Measurements from ENCODE around the gene DLG2. TPM values are rescaled to one million over a fixed set of nuclear protein-coding genes. Genes with fewer than 3 reads are reported as not detected.

DLG2 gene
- polyA plus RNA-seq, 2 donors = 2.6 to 6.7 TPM

DNA sequence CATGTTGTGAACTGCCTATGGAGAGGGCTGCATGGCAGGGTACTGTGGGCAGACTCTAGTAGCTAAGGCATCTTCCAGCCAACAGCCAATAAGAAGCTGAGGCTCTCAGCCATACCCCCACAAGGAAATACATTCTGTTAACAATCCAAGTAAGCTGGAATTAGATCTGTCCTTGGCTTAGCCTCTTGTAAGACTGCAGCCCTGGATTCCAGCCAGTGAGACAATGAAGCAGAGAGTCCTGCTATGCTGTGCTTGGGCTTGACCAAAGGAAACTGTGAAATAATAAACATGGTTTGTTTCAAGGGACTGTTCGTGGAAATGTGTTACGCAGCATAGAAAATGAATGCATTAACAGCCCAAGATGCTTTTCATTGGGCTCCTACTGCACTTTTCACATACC, 1243.6 kb downstream of the DLG2 start:
- Histone ChIP-seq H3K9me3 (ENCODE audit: control insufficient read depth in 2 of 2, insufficient read depth in 1 of 2, low read depth in 1 of 2, low read length in 1 of 2) (no peaks in the 10 kb centered on the region), H3K36me3 (ENCODE audit: control insufficient read depth in 2 of 2, insufficient read depth in 2 of 2, low read length in 1 of 2) (no peaks in the 10 kb centered on the region), H3K27ac (ENCODE audit: low read depth in 2 of 2, low read length in 1 of 2) (no peak overlapping the region), H3K4me3 (ENCODE audit: low read depth in 1 of 2, low read length in 2 of 2) (no peak overlapping the region), H3K4me1 (ENCODE audit: control insufficient read depth in 2 of 2, insufficient read depth in 2 of 2, low read length in 1 of 2) (peaks cover 0 to 3% of the 10 kb centered on the region in 2 donors), H3K27me3 (ENCODE audit: control insufficient read depth in 1 of 2, insufficient read depth in 2 of 2, low read length in 2 of 2) (no peaks in the 10 kb centered on the region)
- 81 to 84% methylated on average over 2 of the region's 2 CpGs for WGBS, 2 donors

DNA sequence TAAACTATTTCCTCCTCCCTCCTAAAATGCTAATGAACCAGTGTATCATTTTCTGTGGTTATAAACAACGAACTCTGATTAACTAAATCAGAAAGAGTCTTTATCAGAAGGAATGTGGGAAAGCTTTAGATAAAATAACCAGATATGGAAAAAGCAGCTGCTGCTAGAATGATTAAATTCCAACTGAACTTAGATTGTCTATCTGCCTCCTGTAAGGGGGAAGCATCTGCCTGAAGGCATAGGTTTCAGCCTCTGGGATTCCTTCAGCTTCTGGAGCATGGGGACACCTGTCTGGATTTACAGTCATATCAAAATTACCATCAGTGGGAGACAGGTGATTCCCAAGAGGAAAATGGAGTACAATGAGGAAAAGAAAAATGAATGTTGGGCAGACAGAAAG, 1245.5 kb downstream of the DLG2 start:
- no peak overlapping the region for H3K4me3 ChIP-seq (ENCODE audit: low read depth in 1 of 2, low read length in 2 of 2)
- no peaks in the 10 kb centered on the region for H3K36me3 ChIP-seq (ENCODE audit: control insufficient read depth in 2 of 2, insufficient read depth in 2 of 2, low read length in 1 of 2)
- no peaks in the 10 kb centered on the region for H3K27me3 ChIP-seq (ENCODE audit: control insufficient read depth in 1 of 2, insufficient read depth in 2 of 2, low read length in 2 of 2)
- WGBS, 2 donors = 38 to 55% methylated on average over 1 of the region's 1 CpG
- H3K27ac ChIP-seq (ENCODE audit: low read depth in 2 of 2, low read length in 1 of 2) = no peak overlapping the region
- no peaks in the 10 kb centered on the region for H3K9me3 ChIP-seq (ENCODE audit: control insufficient read depth in 2 of 2, insufficient read depth in 1 of 2, low read depth in 1 of 2, low read length in 1 of 2)
- peaks cover 0 to 3% of the 10 kb centered on the region in 2 donors for H3K4me1 ChIP-seq (ENCODE audit: control insufficient read depth in 2 of 2, insufficient read depth in 2 of 2, low read length in 1 of 2)

DNA sequence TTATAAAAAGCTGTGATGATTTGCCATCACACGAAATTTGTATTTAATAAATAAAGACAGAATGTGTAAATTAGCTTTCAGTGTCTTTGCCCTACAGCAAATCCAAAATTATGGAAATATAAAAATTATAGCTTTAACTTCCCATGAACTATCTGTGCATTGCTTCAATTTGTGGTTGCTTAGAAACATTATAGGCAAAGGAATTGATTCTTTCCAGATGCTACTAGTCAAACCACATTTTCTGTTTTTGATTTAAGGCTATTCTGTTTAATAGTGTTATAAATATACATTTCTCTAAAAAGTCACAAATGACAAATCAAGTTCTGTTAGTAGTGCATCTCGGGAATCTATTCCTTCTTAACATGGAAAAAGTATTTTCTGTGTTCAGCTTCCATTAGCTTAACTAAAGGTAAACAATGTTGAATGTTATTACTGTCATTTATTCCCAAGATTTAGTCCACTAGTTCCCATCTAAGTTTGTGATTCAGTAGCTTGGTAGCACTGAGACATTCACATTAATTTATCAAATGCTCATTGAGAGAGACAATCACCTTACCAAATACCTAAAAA, 1254.7 kb downstream of the DLG2 start:
- WGBS, 2 donors = 48 to 50% methylated on average over 2 of the region's 2 CpGs
- Histone ChIP-seq H3K36me3 (ENCODE audit: control insufficient read depth in 2 of 2, insufficient read depth in 2 of 2, low read length in 1 of 2) (no peaks in the 10 kb centered on the region), H3K4me3 (ENCODE audit: low read depth in 1 of 2, low read length in 2 of 2) (no peak overlapping the region), H3K4me1 (ENCODE audit: control insufficient read depth in 2 of 2, insufficient read depth in 2 of 2, low read length in 1 of 2) (no peaks in the 10 kb centered on the region), H3K27ac (ENCODE audit: low read depth in 2 of 2, low read length in 1 of 2) (no peak overlapping the region), H3K9me3 (ENCODE audit: control insufficient read depth in 2 of 2, insufficient read depth in 1 of 2, low read depth in 1 of 2, low read length in 1 of 2) (no peaks in the 10 kb centered on the region), H3K27me3 (ENCODE audit: control insufficient read depth in 1 of 2, insufficient read depth in 2 of 2, low read length in 2 of 2) (no peaks in the 10 kb centered on the region)

DNA sequence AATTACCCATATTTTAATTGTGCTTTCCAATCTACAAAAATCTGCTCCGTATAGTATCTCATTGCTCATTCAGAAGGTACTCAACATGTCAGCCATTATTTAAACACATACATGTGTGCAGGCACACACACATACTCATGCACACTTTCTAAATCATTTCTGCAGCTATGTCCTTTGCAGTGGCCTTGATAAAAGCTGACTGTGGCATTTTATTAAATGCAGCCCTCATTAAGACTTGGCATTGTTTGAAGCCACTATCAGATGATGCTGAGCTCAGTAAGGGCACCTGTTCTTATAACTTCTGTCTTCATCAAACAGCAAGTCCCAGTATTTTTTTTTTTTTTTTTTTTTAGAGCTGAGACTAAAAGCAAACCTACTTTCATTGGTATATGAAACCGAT, 1269.1 kb downstream of the DLG2 start:
- no peaks in the 10 kb centered on the region for H3K36me3 ChIP-seq (ENCODE audit: control insufficient read depth in 2 of 2, insufficient read depth in 2 of 2, low read length in 1 of 2)
- no peak overlapping the region for H3K27ac ChIP-seq (ENCODE audit: low read depth in 2 of 2, low read length in 1 of 2)
- no peak overlapping the region for H3K4me3 ChIP-seq (ENCODE audit: low read depth in 1 of 2, low read length in 2 of 2)
- H3K27me3 ChIP-seq (ENCODE audit: control insufficient read depth in 1 of 2, insufficient read depth in 2 of 2, low read length in 2 of 2) = no peaks in the 10 kb centered on the region
- H3K9me3 ChIP-seq (ENCODE audit: control insufficient read depth in 2 of 2, insufficient read depth in 1 of 2, low read depth in 1 of 2, low read length in 1 of 2) = no peaks in the 10 kb centered on the region
- no peaks in the 10 kb centered on the region for H3K4me1 ChIP-seq (ENCODE audit: control insufficient read depth in 2 of 2, insufficient read depth in 2 of 2, low read length in 1 of 2)
- 64 to 76% methylated on average over 2 of the region's 2 CpGs for WGBS, 2 donors

DNA sequence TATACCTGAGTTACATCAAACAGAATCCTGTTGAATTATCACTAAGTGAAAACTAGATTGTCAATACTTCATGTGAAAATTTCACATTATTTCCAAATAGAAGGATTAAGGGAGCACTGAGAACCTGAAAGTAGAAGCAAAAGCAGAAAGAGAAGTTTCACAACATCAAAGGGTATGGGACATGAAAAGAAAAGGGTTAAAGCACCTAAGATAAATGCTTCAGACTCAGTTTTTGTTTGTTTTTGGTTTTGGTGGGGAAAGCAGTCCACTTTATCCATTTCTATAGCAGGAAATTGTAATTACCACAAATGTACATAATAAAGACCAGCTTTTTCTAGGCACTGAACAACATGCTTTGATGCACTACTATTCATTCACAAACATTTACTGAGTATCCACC, 1271.2 kb downstream of the DLG2 start:
- no peak overlapping the region for H3K27ac ChIP-seq (ENCODE audit: low read depth in 2 of 2, low read length in 1 of 2)
- H3K4me1 ChIP-seq (ENCODE audit: control insufficient read depth in 2 of 2, insufficient read depth in 2 of 2, low read length in 1 of 2) = no peaks in the 10 kb centered on the region
- H3K27me3 ChIP-seq (ENCODE audit: control insufficient read depth in 1 of 2, insufficient read depth in 2 of 2, low read length in 2 of 2) = no peaks in the 10 kb centered on the region
- no peak overlapping the region for H3K4me3 ChIP-seq (ENCODE audit: low read depth in 1 of 2, low read length in 2 of 2)
- H3K36me3 ChIP-seq (ENCODE audit: control insufficient read depth in 2 of 2, insufficient read depth in 2 of 2, low read length in 1 of 2) = no peaks in the 10 kb centered on the region
- H3K9me3 ChIP-seq (ENCODE audit: control insufficient read depth in 2 of 2, insufficient read depth in 1 of 2, low read depth in 1 of 2, low read length in 1 of 2) = no peaks in the 10 kb centered on the region

DNA sequence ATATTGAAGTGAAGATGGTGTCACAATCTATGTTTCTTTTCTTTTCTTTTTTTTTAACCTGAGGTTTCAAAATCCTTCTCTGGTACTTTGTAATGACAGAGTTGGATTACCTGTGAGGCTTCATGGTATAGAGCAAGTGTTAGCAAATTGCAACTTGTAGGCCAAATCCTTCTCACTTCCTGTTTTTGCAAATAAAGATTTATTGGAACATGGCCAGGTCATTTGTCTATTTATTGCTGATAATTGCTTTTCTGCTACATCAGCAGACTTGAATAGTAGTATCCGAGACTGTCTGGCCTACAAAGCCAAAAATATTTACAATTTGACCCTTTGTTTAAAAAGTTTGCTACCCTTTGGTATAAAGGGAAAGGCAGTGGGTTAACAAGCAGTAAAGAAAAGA, 1281.5 kb downstream of the DLG2 start:
- Histone ChIP-seq H3K36me3 (ENCODE audit: control insufficient read depth in 2 of 2, insufficient read depth in 2 of 2, low read length in 1 of 2) (no peaks in the 10 kb centered on the region), H3K27ac (ENCODE audit: low read depth in 2 of 2, low read length in 1 of 2) (no peak overlapping the region), H3K9me3 (ENCODE audit: control insufficient read depth in 2 of 2, insufficient read depth in 1 of 2, low read depth in 1 of 2, low read length in 1 of 2) (no peaks in the 10 kb centered on the region), H3K4me3 (ENCODE audit: low read depth in 1 of 2, low read length in 2 of 2) (no peak overlapping the region), H3K27me3 (ENCODE audit: control insufficient read depth in 1 of 2, insufficient read depth in 2 of 2, low read length in 2 of 2) (no peaks in the 10 kb centered on the region), H3K4me1 (ENCODE audit: control insufficient read depth in 2 of 2, insufficient read depth in 2 of 2, low read length in 1 of 2) (no peaks in the 10 kb centered on the region)
- 20 to 29% methylated on average over 1 of the region's 1 CpG for WGBS, 2 donors

DNA sequence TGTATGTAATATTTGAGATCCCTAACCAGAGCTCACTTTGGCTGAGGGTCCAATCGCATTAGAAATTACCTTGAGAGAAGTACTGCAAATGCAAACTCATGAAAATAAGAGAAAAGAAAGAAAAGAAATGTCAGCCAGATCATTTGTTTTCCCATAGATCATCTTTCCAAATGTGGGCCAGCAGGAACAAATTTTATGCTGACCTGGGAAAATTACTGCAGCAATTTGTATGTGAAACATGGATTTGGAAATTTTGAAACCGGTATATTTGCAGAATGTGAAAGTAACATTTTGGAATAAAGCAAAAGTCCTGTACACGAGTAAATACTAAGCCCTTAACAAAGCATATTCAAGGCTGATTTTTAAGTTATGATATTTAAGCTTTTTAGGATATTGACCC, 1282.1 kb downstream of the DLG2 start:
- H3K4me1 ChIP-seq (ENCODE audit: control insufficient read depth in 2 of 2, insufficient read depth in 2 of 2, low read length in 1 of 2) = no peaks in the 10 kb centered on the region
- H3K27ac ChIP-seq (ENCODE audit: low read depth in 2 of 2, low read length in 1 of 2) = no peak overlapping the region
- H3K4me3 ChIP-seq (ENCODE audit: low read depth in 1 of 2, low read length in 2 of 2) = no peak overlapping the region
- H3K36me3 ChIP-seq (ENCODE audit: control insufficient read depth in 2 of 2, insufficient read depth in 2 of 2, low read length in 1 of 2) = no peaks in the 10 kb centered on the region
- H3K9me3 ChIP-seq (ENCODE audit: control insufficient read depth in 2 of 2, insufficient read depth in 1 of 2, low read depth in 1 of 2, low read length in 1 of 2) = no peaks in the 10 kb centered on the region
- H3K27me3 ChIP-seq (ENCODE audit: control insufficient read depth in 1 of 2, insufficient read depth in 2 of 2, low read length in 2 of 2) = no peaks in the 10 kb centered on the region
- WGBS, 2 donors = 77 to 85% methylated on average over 3 of the region's 3 CpGs

DNA sequence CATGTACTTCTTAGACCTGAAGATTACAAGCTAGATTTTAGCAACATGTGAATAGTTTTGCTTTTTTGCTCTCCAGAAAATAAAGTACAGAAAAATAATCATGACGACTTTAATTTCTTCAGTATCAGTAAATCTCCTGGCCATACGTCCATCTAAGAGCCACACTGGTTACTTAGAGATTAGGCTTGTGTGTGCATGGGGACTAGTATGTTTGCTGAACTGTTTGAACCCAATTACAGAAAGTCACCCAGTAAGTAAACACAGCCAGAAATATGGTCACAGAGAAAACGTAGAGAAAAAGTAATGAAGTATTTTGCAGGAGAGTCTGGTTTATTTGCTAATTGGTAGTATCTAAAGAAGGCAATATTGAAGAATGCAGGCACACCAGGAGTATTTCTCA, 1287.3 kb downstream of the DLG2 start:
- H3K27me3 ChIP-seq (ENCODE audit: control insufficient read depth in 1 of 2, insufficient read depth in 2 of 2, low read length in 2 of 2) = no peaks in the 10 kb centered on the region
- H3K4me1 ChIP-seq (ENCODE audit: control insufficient read depth in 2 of 2, insufficient read depth in 2 of 2, low read length in 1 of 2) = no peaks in the 10 kb centered on the region
- H3K9me3 ChIP-seq (ENCODE audit: control insufficient read depth in 2 of 2, insufficient read depth in 1 of 2, low read depth in 1 of 2, low read length in 1 of 2) = no peaks in the 10 kb centered on the region
- WGBS, 2 donors = 52 to 53% methylated on average over 3 of the region's 3 CpGs
- no peak overlapping the region for H3K4me3 ChIP-seq (ENCODE audit: low read depth in 1 of 2, low read length in 2 of 2)
- no peaks in the 10 kb centered on the region for H3K36me3 ChIP-seq (ENCODE audit: control insufficient read depth in 2 of 2, insufficient read depth in 2 of 2, low read length in 1 of 2)
- H3K27ac ChIP-seq (ENCODE audit: low read depth in 2 of 2, low read length in 1 of 2) = no peak overlapping the region

DNA sequence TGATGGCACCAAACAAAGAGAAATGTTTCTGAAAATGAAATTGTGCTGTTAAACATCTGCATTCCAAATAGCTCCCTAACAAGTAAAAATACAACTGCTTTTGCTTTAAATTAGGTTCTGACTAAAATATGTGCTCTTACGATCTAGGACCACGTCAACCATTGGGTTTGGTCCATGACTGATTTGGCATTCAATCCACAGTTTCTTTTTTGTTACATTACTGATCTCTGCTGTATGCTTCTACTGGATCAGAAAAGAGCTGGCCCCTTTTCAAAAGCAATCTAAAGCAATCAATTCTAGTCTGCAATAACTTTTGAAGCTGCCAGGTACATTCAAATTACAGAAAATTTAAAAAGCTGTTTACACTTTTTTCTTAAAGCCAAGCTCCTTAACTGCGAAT, 1293.9 kb downstream of the DLG2 start:
- WGBS, 2 donors = 54 to 70% methylated on average over 3 of the region's 3 CpGs
- no peaks in the 10 kb centered on the region for H3K27me3 ChIP-seq (ENCODE audit: control insufficient read depth in 1 of 2, insufficient read depth in 2 of 2, low read length in 2 of 2)
- no peaks in the 10 kb centered on the region for H3K9me3 ChIP-seq (ENCODE audit: control insufficient read depth in 2 of 2, insufficient read depth in 1 of 2, low read depth in 1 of 2, low read length in 1 of 2)
- no peaks in the 10 kb centered on the region for H3K4me1 ChIP-seq (ENCODE audit: control insufficient read depth in 2 of 2, insufficient read depth in 2 of 2, low read length in 1 of 2)
- H3K36me3 ChIP-seq (ENCODE audit: control insufficient read depth in 2 of 2, insufficient read depth in 2 of 2, low read length in 1 of 2) = no peaks in the 10 kb centered on the region
- H3K27ac ChIP-seq (ENCODE audit: low read depth in 2 of 2, low read length in 1 of 2) = no peak overlapping the region
- no peak overlapping the region for H3K4me3 ChIP-seq (ENCODE audit: low read depth in 1 of 2, low read length in 2 of 2)

DNA sequence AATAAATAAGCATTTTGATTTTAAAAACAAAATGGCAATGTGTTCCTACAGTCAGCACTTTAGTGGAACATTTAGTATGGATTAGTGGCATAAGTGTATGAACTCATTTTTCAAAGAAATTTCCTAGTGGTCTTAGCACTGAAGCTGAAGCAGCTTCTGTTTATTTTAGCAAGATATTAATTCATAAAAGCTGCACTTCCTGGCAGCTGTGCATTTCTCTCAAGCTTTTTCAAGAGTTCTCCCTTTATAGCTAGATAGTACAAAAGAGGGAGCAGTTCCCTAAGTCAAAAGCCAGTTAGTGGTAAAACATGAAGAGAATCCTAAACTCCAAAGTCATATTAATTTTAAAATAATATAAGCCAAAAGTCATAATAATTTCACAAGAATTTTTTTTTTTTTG, 1304.9 kb downstream of the DLG2 start:
- H3K27ac ChIP-seq (ENCODE audit: low read depth in 2 of 2, low read length in 1 of 2) = no peak overlapping the region
- H3K4me3 ChIP-seq (ENCODE audit: low read depth in 1 of 2, low read length in 2 of 2) = no peak overlapping the region
- H3K36me3 ChIP-seq (ENCODE audit: control insufficient read depth in 2 of 2, insufficient read depth in 2 of 2, low read length in 1 of 2) = no peaks in the 10 kb centered on the region
- H3K9me3 ChIP-seq (ENCODE audit: control insufficient read depth in 2 of 2, insufficient read depth in 1 of 2, low read depth in 1 of 2, low read length in 1 of 2) = no peaks in the 10 kb centered on the region
- H3K27me3 ChIP-seq (ENCODE audit: control insufficient read depth in 1 of 2, insufficient read depth in 2 of 2, low read length in 2 of 2) = no peaks in the 10 kb centered on the region
- H3K4me1 ChIP-seq (ENCODE audit: control insufficient read depth in 2 of 2, insufficient read depth in 2 of 2, low read length in 1 of 2) = no peaks in the 10 kb centered on the region
